Measurements from ENCODE around the gene MND1. TPM values are rescaled to one million over a fixed set of nuclear protein-coding genes. Genes with fewer than 3 reads are reported as not detected.

The MND1 gene
- total and polyA plus RNA-seq, 2 of the 8 experiments (the other 6 are each of a cell fraction or from before 2014, with no cell fraction given): 4.4 to 26.2 TPM

- no peaks in the 10 kb centered on the region for H3K27me3 ChIP-seq (replicated peaks in 1 of 4; ENCODE audit: control insufficient read depth in 3 of 4, extremely low read depth in 1 of 4, insufficient read depth in 3 of 4, low read length in 3 of 4)
- no peak overlapping the region for H3K4me2 ChIP-seq (ENCODE audit: insufficient read depth in 1 of 2, low read depth in 2 of 2, low read length in 2 of 2)
- H4K91ac ChIP-seq (replicated peaks; ENCODE audit: insufficient read length, low read length): no peak overlapping the region
- H3K27ac ChIP-seq (ENCODE audit: low read depth, low read length): no peak overlapping the region
- H3K9ac ChIP-seq (replicated peaks in 1 of 4; ENCODE audit: extremely low read depth in 1 of 4, low read depth in 3 of 4, low read length in 3 of 4): no peak overlapping the region
- H4K5ac ChIP-seq (ENCODE audit: insufficient read length, low read depth, low read length): no peak overlapping the region
- FAIRE-seq (no peak), DNase-seq (ENCODE audit: low read depth in 1 of 2, low spot score in 2 of 2) (no peak)
- H3K4me3 ChIP-seq (ENCODE audit: extremely low read depth in 1 of 4, insufficient read depth in 2 of 4, low read depth in 3 of 4, low read length in 4 of 4): no peak overlapping the region
- H3K56ac ChIP-seq (replicated peaks; ENCODE audit: insufficient read length, low read depth, low read length): no peak overlapping the region
- no peaks in the 10 kb centered on the region for H3K9me3 ChIP-seq (ENCODE audit: insufficient read depth in 2 of 2, low read depth in 1 of 2, low read length in 1 of 2)
- H3K18ac ChIP-seq (ENCODE audit: extremely low read depth, low read length): no peak overlapping the region
- 65% methylated on average over 1 of the region's 1 CpG; no CpG with 5 or more reads in 1 of the 2 experiments for WGBS, 2 experiments (ENCODE audit: extremely low coverage in 1 of 2, insufficient coverage in 1 of 2, insufficient read length in 1 of 2, insufficient replicate concordance in 2 of 2, low coverage in 1 of 2, low lambda C conversion rate in 2 of 2, missing lambda C conversion rate in 1 of 2)
- H3K14ac ChIP-seq (ENCODE audit: insufficient read length): no peak overlapping the region
- peaks cover 3 to 42% of the 10 kb centered on the region in 2 experiments; a peak in 3 of 4 replicates for H3K79me2 ChIP-seq (ENCODE audit: control insufficient read depth in 1 of 2, insufficient read depth in 2 of 2, low read length in 2 of 2)
- H2BK5ac ChIP-seq (ENCODE audit: low read depth, low read length): no peak overlapping the region
- H3K23ac ChIP-seq (ENCODE audit: insufficient read length): no peak overlapping the region
- no peak overlapping the region for H2BK15ac ChIP-seq (ENCODE audit: low read length)
- H3K36me3 ChIP-seq (ENCODE audit: control insufficient read depth in 2 of 4, insufficient read depth in 4 of 4, low read length in 3 of 4): peaks cover 0 to 11% (median 2%) of the 10 kb centered on the region in 4 experiments; a peak in 4 of 8 replicates
- ChIA-PET CTCF (ENCODE audit: partially characterized antibody) (interaction anchor here (0.5 to 0.6 kb wide), 2 partner anchors 130 to 294 kb away, joined by 3 to 4 read pairs; no protein-coding TSS in a partner anchor), POLR2A (ENCODE audit: partially characterized antibody) (interaction anchor here (0.6 kb wide), 1 partner anchor 120 kb away, joined by 4 read pairs; no protein-coding TSS in a partner anchor)
- H4K8ac ChIP-seq (ENCODE audit: extremely low read depth, insufficient read depth, low read length): no peak overlapping the region
- H3K4ac ChIP-seq (replicated peaks; ENCODE audit: insufficient read length, low read depth, low read length): no peak overlapping the region
- no peak overlapping the region for H2BK20ac ChIP-seq (ENCODE audit: low read length)
- no peak overlapping the region for H2BK120ac ChIP-seq (replicated peaks; ENCODE audit: low read depth, low read length)
- no peak overlapping the region for H2AFZ ChIP-seq (ENCODE audit: low read length)
- no peak overlapping the region for H2BK12ac ChIP-seq (ENCODE audit: low read depth, low read length)
- H3K23me2 ChIP-seq (ENCODE audit: low read depth, low read length): peaks cover 6% of the 10 kb centered on the region
- peaks cover 1 to 3% of the 10 kb centered on the region in 2 experiments for H4K20me1 ChIP-seq (replicated peaks in 1 of 2; ENCODE audit: control insufficient read depth in 1 of 2, insufficient read depth in 2 of 2, low read length in 2 of 2)
- H3K4me1 ChIP-seq (replicated peaks in 1 of 4; ENCODE audit: control insufficient read depth in 3 of 4, insufficient read depth in 4 of 4, low read length in 3 of 4): peaks cover 0 to 3% (median 2%) of the 10 kb centered on the region in 4 experiments; a peak in 3 of 7 replicates
- peaks cover 7% of the 10 kb centered on the region; the same call in 1 of the 2 replicates for H3K79me1 ChIP-seq (ENCODE audit: low read depth, low read length)
- no peak overlapping the region for H2AK5ac ChIP-seq (ENCODE audit: low read depth, low read length)
- TF ChIP-seq SRF (IDR thresholded peaks at IDR 0.05; ENCODE audit: low read depth, low read length) (no peak), HDAC2 (IDR thresholded peaks at IDR 0.05; ENCODE audit: borderline replicate concordance in 1 of 2, low read depth in 2 of 2, low read length in 2 of 2) (no peak), RNF2 (IDR thresholded peaks at IDR 0.05; ENCODE audit: borderline replicate concordance, low read depth, low read length, missing control alignments, poor library complexity, severe bottlenecking) (no peak), FOSL1 (IDR thresholded peaks at IDR 0.05; ENCODE audit: insufficient read depth, low read depth, low read length) (no peak), KDM1A (IDR thresholded peaks at IDR 0.05; ENCODE audit: borderline replicate concordance, low read length) (no peak), CBX8 (IDR thresholded peaks at IDR 0.05; ENCODE audit: borderline replicate concordance, low read depth, low read length) (no peak), SIN3A (conservative IDR thresholded peaks at IDR 0.05 in 1 of 2, IDR thresholded peaks at IDR 0.05 in 1 of 2; ENCODE audit: low read depth in 1 of 2, low read length in 2 of 2) (no peak), E2F6 (IDR thresholded peaks at IDR 0.05) (no peak), ATF3 (IDR thresholded peaks at IDR 0.05; ENCODE audit: insufficient read depth, low read depth, low read length) (no peak)
These were observed 4.8 kb downstream of the MND1 start for GRCh38 chr4:153349206-153349805.

Data from H1 (cell line).